Activated naive CD8-positive, alpha-beta T cell treated with anti-CD3 and anti-CD28 coated beads, Interleukin-2, amount 10 ng/mL, durations not matched to agents 7 days and 5 days (primary cell): ENCODE data around the gene EEIG1. TPM values are rescaled to one million over a fixed set of nuclear protein-coding genes. Genes with fewer than 3 reads are reported as not detected.
A peak's percentile ranks its signal among the peaks of the same experiment; 100 is the strongest.

Source experiments
- ATAC-seq: fragments of 150-1000 bp; cut with Tn5 transposase; one replicate; pipeline ENCODE4 v1.10.0; 2021; ENCODE audit warnings: low read depth, moderate library complexity
- POLR2A ChIA-PET: fragments of 350-600 bp; sonication (Branson Sonifier 250); formaldehyde crosslinking; loops from one replicate; lab custom pipeline; 2021; ENCODE audit warnings: antibody characterized with exemption; lab: Charles Lee
- DNase-seq: peaks from one replicate; pipeline ENCODE4 v3.0.0; 2021
- H3K27ac Mint-ChIP-seq: one replicate; pipeline ENCODE4 v1.8.0; 2022; ENCODE audit warnings: mild to moderate bottlenecking, mixed read lengths
- H3K27me3 Mint-ChIP-seq: one replicate; pipeline ENCODE4 v1.8.0; 2022; ENCODE audit warnings: mild to moderate bottlenecking, moderate library complexity, mixed read lengths
- H3K36me3 Mint-ChIP-seq: one replicate; pipeline ENCODE4 v1.8.0; 2021; ENCODE audit warnings: mild to moderate bottlenecking, mixed read lengths
- H3K4me1 Mint-ChIP-seq: one replicate; pipeline ENCODE4 v1.8.0; 2021; ENCODE audit warnings: mixed read lengths
- H3K4me3 Mint-ChIP-seq: one replicate; pipeline ENCODE4 v1.8.0; 2022; ENCODE audit warnings: mild to moderate bottlenecking, moderate library complexity, mixed read lengths
- H3K9me3 Mint-ChIP-seq: one replicate; pipeline ENCODE4 v1.8.0; 2021; ENCODE audit warnings: mixed read lengths
- total RNA-seq, 2 experiments: library from RNA; stranded (reverse); gene quantifications; one replicate each; pipeline ENCODE4 v1.2.3, GENCODE V29; 2021

Gene EEIG1
- total RNA-seq, 2 experiments from 2014 or later, result 329 to 366 TPM

DNA sequence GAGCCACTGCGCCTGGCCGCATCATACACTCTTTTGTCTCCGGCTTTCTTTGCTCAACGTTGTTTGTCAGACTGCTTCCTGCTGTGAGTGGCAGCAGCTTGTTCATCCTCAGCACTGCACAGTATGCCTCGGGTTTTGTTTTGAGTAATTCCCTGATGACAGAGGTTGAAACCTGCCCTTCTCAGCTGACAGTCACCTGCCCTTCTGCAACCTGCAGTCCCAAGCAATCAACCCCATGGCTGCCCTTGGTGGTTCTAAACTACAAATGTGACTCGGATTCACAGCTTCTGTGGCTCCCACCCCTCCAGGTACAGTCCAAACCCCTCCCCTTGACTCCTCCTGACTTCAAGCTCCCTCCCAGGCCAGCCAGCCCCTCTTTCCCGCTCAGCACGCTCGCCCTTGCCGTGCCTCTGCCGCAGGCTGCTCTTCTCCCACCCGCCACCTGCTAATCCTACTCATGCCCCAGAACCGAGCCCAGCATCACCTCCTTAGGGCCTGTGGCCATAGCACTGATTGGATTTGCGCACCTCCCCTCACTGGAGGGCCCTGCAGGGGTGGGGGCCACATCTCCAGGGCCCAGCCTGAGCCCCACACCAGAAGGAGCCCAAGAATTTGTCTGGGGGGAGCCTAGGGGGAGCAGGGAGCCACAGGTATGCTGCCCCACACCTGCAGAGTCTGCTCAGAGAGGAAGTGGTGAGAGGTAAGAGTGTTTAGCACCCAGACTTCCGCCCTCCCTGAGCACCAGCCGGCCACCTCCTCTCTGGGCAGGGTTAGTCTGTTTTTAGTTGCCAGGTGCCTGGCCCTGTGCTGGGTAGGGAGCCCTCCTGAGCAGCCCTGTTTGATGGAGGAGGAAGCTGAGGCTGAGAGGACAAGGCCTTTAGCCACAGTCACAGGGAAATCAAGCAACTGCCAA lies 10.1 kb downstream of the EEIG1 start:
- Mint-ChIP-seq H3K4me3 (peak overlapping the region; percentile 92), H3K36me3 (peaks cover 34% of the 10 kb centered on the region), H3K27me3 (no peaks in the 10 kb centered on the region), H3K4me1 (peaks cover 90% of the 10 kb centered on the region), H3K27ac (peak overlapping the region; percentile 100), H3K9me3 (no peaks in the 10 kb centered on the region)
- DNase-seq (peak; percentile 70), ATAC-seq (peak; percentile 71)
- POLR2A ChIA-PET, result interaction anchor here (0.6 to 18.2 kb wide), 14 partner anchors 9 to 192 kb away, joined by 3 to 389 read pairs (median 3); partner anchors contain the start of genes DPM2, EEIG1 and NAIF1

DNA sequence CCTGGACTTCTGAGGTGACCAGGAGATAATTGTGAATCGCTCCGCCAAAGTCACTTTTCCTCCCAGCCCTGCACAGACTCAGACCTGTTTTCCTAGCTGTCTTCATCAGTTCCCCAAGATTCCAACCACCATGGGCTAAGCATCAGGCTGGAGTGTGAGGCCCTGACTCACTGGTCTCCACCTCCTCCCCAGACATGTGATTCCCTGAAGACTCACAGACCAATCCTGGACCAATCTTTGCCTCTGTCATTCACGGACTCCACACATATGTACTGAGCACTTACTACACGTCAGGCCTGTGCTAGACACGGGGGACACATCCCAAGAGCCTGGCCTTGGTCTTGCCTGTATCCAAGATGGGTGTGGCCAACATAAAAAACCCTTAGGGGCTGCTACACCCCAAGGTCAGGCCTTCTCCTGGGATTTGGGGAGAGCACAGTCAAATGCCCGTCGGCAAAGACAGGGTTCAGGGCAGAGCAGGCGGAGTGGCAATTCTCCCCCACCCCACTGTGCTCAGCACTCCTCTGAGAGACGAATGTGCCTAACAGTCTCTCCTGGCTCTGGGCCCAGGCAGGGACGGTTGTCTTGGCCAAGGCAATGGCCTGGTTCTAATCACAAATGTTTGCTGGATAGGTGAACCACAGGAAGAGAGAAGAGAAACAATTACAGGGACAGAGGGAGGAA lies 11.9 kb downstream of the EEIG1 start:
- DNase-seq (no peak), ATAC-seq (no peak)
- H3K36me3 Mint-ChIP-seq, result peaks cover 25% of the 10 kb centered on the region
- H3K27me3 Mint-ChIP-seq, result no peaks in the 10 kb centered on the region
- no peaks in the 10 kb centered on the region for H3K9me3 Mint-ChIP-seq
- POLR2A ChIA-PET, result interaction anchor here (0.6 to 18.2 kb wide), 3 partner anchors 12 to 59 kb away, joined by 3 to 389 read pairs (median 70); partner anchors contain the start of gene EEIG1
- peaks cover 89% of the 10 kb centered on the region for H3K4me1 Mint-ChIP-seq
- peak overlapping the region; percentile 92 for H3K4me3 Mint-ChIP-seq
- peak overlapping the region; percentile 100 for H3K27ac Mint-ChIP-seq

DNA sequence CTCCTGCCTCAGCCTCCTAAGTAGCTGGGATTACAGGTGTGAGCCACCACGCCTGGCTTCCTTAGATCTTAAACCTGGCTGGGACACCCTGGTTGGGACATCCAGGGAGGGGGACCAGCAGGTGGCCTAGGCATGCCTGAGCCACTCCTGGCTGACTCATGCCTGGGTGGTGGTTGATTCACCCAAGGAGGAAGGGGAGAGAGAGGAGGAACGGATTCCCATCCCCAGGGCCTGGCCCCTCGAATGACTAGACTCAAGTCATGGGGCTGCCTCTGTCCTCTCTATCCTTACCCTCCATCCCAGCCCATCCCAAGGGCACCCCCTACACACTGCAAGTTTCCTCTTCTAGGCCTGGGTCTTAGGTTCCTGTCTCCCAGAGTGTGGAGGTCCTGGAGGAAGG lies 12.7 kb downstream of the EEIG1 start:
- Mint-ChIP-seq H3K27me3 (no peaks in the 10 kb centered on the region), H3K27ac (peak overlapping the region; percentile 100), H3K36me3 (peaks cover 25% of the 10 kb centered on the region), H3K4me1 (peaks cover 89% of the 10 kb centered on the region), H3K4me3 (peak overlapping the region; percentile 92), H3K9me3 (no peaks in the 10 kb centered on the region)
- ATAC-seq, result no peak
- POLR2A ChIA-PET, result interaction anchor here (0.6 to 18.2 kb wide), 5 partner anchors 11 to 145 kb away, joined by 3 to 389 read pairs (median 3); no protein-coding TSS in a partner anchor
- DNase-seq, result peak; percentile 33

DNA sequence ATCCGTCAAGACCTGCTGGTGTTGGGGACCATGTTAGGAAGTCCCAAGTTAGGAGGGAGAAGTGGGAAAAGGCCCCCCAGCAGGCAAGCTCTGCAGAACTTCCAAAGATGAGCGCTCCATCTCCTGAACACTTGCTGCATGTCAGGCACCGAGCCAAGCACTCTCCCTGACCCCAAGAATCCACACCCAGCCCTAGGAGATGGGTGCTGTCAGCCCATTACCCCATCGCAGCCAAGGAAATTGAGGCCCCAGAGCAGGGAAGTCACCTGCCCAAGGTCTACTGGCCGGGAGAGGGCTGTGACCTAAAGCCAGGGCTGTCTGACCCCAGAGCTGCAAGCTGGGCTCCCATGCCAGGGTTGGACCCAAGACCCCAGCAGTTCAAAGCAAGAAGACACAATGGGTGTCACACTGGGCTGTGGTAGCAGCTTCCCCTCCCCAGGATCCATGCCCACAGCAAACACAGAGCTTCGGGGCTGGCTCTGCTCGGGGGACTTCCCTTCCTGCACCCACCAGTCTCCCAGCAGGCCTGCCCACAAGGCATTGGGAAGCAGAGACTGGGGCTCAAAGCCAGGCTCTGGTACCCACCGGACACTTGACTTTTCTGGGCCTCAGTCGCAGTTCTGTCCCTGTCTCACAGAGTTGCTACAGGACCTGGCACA lies 13.5 kb downstream of the EEIG1 start:
- Mint-ChIP-seq H3K27me3 (no peaks in the 10 kb centered on the region), H3K9me3 (no peaks in the 10 kb centered on the region), H3K36me3 (peaks cover 22% of the 10 kb centered on the region), H3K4me1 (peaks cover 88% of the 10 kb centered on the region), H3K4me3 (peak overlapping the region; percentile 92), H3K27ac (peak overlapping the region; percentile 100)
- POLR2A ChIA-PET, result interaction anchor here (0.6 to 18.2 kb wide), 5 partner anchors 8 to 127 kb away, joined by 3 to 389 read pairs (median 3); no protein-coding TSS in a partner anchor
- DNase-seq, result peak; percentile 39
- ATAC-seq, result no peak

DNA sequence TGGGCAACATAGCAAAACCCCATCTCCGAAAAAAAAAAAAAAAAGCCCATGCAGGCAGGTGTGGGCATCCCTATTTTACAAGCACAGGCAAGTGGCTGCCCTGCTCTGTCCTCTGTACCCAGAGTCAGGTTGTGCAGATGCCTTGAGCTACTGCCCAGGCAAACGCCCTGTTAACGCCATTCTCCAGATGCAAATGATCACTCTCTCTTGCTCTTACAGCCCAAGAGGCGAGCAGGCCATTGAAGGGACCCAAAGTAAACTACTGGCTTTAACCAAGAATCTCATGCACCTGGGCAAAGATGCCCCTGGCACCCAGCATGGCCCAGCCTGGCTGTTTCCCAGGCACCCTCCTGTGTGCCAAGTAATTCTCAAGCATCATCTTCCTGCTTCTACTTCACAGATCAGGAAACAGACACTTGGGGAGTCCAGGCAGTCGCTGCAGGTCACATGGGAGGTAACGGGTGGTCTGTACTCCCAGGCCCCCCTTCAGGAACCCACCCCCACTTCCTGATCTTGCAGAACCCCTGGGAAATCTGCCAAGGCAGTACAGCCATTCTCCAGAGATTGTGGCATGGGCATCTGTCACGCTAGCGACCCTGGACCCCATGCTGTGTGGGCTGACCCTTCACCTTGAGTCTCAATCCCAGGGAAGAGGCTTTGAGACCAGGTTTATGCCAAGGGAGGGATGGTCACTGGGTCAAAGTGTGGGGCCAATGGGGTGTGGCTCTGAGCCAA lies 14.2 kb downstream of the EEIG1 start:
- Mint-ChIP-seq H3K4me3 (peak overlapping the region; percentile 92), H3K36me3 (peaks cover 22% of the 10 kb centered on the region), H3K4me1 (peaks cover 89% of the 10 kb centered on the region), H3K27ac (peak overlapping the region; percentile 100), H3K27me3 (no peaks in the 10 kb centered on the region), H3K9me3 (no peaks in the 10 kb centered on the region)
- POLR2A ChIA-PET, result interaction anchor here (0.6 to 18.2 kb wide), 7 partner anchors 9 to 148 kb away, joined by 3 to 389 read pairs (median 3); no protein-coding TSS in a partner anchor
- DNase-seq (no peak), ATAC-seq (no peak)

DNA sequence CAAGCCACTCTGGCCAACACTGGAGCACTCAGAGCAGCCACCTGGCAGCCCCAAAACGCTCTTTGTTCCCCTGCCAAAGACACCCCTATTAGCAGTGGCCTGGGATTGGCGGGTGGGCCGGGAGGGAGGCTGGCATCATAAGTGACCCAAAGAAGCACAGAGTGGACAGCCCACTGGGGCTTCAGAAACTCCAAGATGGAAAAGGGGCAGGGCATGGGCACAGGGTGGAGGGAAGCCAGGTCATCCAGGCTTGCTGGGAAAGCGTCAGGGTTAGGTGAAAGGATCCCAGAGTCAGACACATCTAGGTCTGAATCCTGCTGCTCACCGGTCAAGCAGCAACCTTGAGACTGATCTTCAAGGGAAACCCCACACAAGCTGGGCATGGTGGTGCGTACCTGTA lies 14.8 kb downstream of the EEIG1 start:
- Mint-ChIP-seq H3K36me3 (peaks cover 23% of the 10 kb centered on the region), H3K9me3 (no peaks in the 10 kb centered on the region), H3K4me1 (peaks cover 88% of the 10 kb centered on the region), H3K4me3 (peak overlapping the region; percentile 85), H3K27me3 (no peaks in the 10 kb centered on the region), H3K27ac (peak overlapping the region; percentile 100)
- POLR2A ChIA-PET, result interaction anchor here (0.7 to 18.2 kb wide), 4 partner anchors 11 to 148 kb away, joined by 3 to 389 read pairs (median 8); no protein-coding TSS in a partner anchor
- ATAC-seq (no peak), DNase-seq (no peak)

DNA sequence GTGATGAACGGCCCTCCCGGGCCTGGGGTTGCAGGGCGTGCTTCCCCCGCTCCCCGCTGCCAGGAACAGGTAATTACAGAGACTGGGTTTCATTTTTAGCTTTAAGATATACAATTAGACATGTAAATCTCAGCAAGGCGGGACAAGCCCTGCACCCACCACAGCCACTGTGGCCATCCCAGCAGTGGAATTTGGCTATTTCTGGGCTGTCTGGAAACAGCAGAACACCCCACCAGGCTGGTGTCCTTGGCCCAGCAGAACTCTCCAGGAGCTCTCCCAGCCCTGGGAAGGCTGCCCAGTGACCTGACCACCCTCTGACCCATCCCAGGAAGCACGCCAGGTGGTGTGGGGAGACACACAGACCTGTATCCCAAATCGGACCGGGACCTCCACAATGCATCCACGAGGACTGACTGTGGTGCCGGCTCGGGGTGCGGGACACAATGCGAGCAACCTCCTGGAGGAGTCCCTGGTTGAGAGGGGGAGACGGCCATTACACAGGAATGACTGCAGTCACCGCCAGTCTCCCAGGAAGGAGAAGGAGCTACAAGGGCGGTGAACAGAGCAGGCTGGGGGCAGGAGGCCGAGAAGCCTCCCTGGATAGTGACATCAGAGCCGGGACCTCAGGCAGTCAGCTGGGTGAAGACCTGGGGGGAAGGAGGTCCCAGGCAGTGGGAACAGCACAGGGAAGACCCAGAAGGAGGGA lies 17.3 kb downstream of the EEIG1 start:
- Mint-ChIP-seq H3K4me3 (peak overlapping the region; percentile 85), H3K27ac (peak overlapping the region; percentile 76), H3K4me1 (peaks cover 83% of the 10 kb centered on the region), H3K27me3 (no peaks in the 10 kb centered on the region), H3K9me3 (no peaks in the 10 kb centered on the region), H3K36me3 (peaks cover 31% of the 10 kb centered on the region)
- ATAC-seq (no peak), DNase-seq (no peak)
- POLR2A ChIA-PET, result interaction anchor here (0.6 to 1.7 kb wide), 5 partner anchors 11 to 164 kb away, joined by 3 to 6 read pairs (median 3); partner anchors contain the start of genes EEIG1 and PTGES2

DNA sequence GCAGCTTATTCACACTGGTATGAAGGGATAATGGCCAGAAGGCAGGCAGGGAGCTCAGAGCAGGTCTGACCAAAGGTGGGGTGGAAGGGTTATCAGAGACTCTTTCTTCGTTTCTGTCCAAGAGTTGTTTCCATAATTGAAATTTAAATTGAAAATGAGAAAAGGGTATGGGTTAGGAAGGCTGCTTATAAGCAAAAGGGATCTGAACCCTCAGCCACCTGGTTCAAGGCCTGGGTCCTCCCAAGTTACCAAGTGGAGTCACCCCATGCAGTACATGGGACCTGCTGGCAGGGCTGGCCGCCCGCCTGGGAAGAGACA lies 17.8 kb downstream of the EEIG1 start:
- no peaks in the 10 kb centered on the region for H3K9me3 Mint-ChIP-seq
- H3K4me3 Mint-ChIP-seq, result peak overlapping the region; percentile 85
- H3K36me3 Mint-ChIP-seq, result peaks cover 31% of the 10 kb centered on the region
- no peak for DNase-seq
- H3K27me3 Mint-ChIP-seq, result no peaks in the 10 kb centered on the region
- H3K4me1 Mint-ChIP-seq, result peaks cover 81% of the 10 kb centered on the region
- ATAC-seq, result no peak
- POLR2A ChIA-PET, result interaction anchor here (0.5 to 1.6 kb wide), 5 partner anchors 12 to 164 kb away, joined by 3 to 6 read pairs (median 3); partner anchors contain the start of genes EEIG1 and PTGES2
- peak overlapping the region; percentile 76 for H3K27ac Mint-ChIP-seq

DNA sequence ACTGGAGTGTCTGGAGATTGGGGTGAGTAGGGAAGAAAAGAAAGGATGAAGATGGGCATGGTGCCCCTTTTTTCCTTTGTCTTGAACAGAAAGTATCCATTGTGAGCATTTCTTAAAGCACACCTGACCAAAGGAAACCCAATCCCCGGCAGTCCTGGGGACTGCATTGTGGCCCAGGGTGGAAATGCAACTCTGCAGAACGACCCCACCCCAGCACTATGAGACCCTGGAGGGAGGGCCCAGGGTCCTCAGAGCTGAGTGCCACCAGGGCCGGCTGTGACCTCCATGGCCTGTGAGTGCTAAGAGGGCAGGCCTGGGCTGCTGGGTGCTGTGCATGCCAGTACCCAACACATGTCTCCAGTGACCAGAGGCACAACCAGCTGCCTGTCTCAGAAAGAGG lies 18.5 kb downstream of the EEIG1 start:
- Mint-ChIP-seq H3K27me3 (no peaks in the 10 kb centered on the region), H3K4me1 (peaks cover 77% of the 10 kb centered on the region), H3K27ac (no peak overlapping the region), H3K4me3 (no peak overlapping the region), H3K9me3 (no peaks in the 10 kb centered on the region), H3K36me3 (peaks cover 35% of the 10 kb centered on the region)
- DNase-seq (no peak), ATAC-seq (no peak)
- POLR2A ChIA-PET, result interaction anchor here (0.5 to 1.6 kb wide), 3 partner anchors 15 to 77 kb away, joined by 3 to 6 read pairs (median 4); partner anchors contain the start of gene EEIG1

DNA sequence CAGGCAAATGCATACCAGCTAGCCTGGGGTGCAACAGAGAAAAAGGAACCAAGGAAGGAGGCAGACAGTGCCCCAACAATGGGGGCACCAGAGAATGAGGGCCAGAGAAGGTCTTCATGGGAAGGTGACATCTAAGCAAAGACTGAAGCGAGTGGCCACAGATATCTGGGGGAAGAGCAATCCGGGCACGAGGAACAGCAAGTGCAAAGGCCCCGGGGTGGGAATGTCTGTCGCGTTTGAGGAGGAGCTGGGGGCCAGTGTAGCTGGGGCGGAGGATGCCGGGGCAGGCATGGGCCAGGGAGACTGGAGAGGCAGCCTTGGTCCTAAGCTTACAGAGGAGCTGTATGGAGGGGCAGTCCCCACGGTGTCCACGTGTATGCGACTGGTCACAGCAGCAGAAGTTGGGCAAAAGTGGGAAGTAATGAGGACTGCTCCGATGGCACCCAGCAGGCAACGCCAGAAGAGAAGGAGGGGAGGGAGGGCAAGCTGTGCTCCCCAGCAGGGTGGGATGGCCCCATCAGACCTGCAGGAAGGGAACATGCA lies 19.1 kb downstream of the EEIG1 start:
- no peak overlapping the region for H3K4me3 Mint-ChIP-seq
- peaks cover 35% of the 10 kb centered on the region for H3K36me3 Mint-ChIP-seq
- no peak for DNase-seq
- peaks cover 76% of the 10 kb centered on the region for H3K4me1 Mint-ChIP-seq
- peak overlapping the region; percentile 58 for H3K27ac Mint-ChIP-seq
- ATAC-seq, result no peak
- H3K27me3 Mint-ChIP-seq, result no peaks in the 10 kb centered on the region
- H3K9me3 Mint-ChIP-seq, result no peaks in the 10 kb centered on the region
- POLR2A ChIA-PET, result interaction anchor here (0.6 to 1.4 kb wide), 3 partner anchors 8 to 45 kb away, joined by 3 to 4 read pairs (median 4); no protein-coding TSS in a partner anchor

DNA sequence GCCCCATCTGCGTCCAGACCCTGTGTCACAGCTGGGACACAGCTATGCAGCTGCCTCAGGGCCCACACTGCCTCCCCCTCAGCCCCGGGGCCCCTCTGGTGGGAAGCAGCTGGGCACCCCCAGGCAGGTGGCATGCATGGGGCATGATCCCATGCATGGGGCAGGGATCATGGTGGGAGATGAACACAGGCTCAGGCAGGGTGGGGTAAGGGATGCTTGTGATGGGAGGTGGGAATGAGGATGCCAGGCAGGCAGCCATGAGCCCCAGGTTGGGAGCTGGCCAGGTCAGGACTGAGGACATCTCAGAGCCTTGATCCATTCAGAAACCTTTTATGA lies 19.7 kb downstream of the EEIG1 start:
- DNase-seq (no peak), ATAC-seq (no peak)
- Mint-ChIP-seq H3K27ac (peak overlapping the region; percentile 58), H3K4me3 (no peak overlapping the region), H3K36me3 (peaks cover 35% of the 10 kb centered on the region), H3K27me3 (no peaks in the 10 kb centered on the region), H3K9me3 (no peaks in the 10 kb centered on the region), H3K4me1 (peaks cover 72% of the 10 kb centered on the region)
- POLR2A ChIA-PET, result interaction anchor here (0.6 to 1.4 kb wide), 4 partner anchors 9 to 46 kb away, joined by 3 to 4 read pairs (median 4); no protein-coding TSS in a partner anchor
